GM19438 (cell line): ENCODE results near the gene FITM2.

ENCODE experiments used
- ATAC-seq: cut with Tn5 transposase; IDR thresholded peaks from one replicate; pipeline ENCODE4 v1.9.1; 2021; ENCODE audit warnings: low read depth; ENCODE audit not compliant: unreplicated experiment

FITM2 gene

GRCh38 chr20:44287272-44288097, 23.5 kb downstream of the FITM2 start:
- no peak for ATAC-seq

- ATAC-seq = no peak
These were observed 27.0 kb downstream of the FITM2 start for GRCh38 chr20:44284032-44284431.

GRCh38 chr20:44282192-44282591, 28.8 kb downstream of the FITM2 start:
- no peak for ATAC-seq

- ATAC-seq = no peak
These were observed 30.6 kb downstream of the FITM2 start for GRCh38 chr20:44280387-44280786.

GRCh38 chr20:44279228-44279627, 31.8 kb downstream of the FITM2 start:
- ATAC-seq = no peak

DNA sequence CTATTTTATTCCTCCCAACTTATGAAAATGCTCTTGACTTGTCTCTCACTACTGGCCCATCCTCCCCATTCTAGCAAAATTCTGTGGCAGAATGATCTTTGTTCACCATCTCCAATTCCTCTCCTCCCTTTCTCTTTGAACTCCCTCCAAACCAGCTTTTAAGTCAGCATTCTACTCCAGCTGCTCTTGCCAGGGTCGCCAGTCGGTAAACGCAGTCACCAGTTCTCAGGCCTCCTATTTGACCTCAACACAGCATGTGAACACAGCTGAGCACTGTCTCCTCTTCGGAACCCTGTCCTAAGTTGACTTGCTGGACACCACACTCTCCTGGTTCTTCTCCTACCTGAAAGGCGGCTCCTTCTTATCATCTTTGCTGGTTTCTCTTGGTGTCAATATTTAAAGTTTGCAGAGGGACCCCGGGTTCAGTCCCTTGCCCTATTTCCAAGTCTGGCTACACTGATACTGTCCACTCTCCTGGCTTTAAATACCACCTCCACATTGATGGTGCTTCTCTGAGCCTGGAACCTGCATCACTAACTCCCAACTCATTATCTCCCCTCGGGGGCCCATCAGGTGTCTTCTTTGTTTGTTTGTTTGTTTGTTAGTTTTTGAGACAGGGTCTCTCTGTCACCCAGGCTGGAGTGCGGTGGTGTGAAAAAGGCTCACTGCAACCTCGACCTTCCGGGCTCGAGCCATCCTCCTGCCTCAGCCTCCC, 36.5 kb downstream of the FITM2 start:
- no peak for ATAC-seq

GRCh38 chr20:44273231-44274215, 37.5 kb downstream of the FITM2 start:
- no peak for ATAC-seq

DNA sequence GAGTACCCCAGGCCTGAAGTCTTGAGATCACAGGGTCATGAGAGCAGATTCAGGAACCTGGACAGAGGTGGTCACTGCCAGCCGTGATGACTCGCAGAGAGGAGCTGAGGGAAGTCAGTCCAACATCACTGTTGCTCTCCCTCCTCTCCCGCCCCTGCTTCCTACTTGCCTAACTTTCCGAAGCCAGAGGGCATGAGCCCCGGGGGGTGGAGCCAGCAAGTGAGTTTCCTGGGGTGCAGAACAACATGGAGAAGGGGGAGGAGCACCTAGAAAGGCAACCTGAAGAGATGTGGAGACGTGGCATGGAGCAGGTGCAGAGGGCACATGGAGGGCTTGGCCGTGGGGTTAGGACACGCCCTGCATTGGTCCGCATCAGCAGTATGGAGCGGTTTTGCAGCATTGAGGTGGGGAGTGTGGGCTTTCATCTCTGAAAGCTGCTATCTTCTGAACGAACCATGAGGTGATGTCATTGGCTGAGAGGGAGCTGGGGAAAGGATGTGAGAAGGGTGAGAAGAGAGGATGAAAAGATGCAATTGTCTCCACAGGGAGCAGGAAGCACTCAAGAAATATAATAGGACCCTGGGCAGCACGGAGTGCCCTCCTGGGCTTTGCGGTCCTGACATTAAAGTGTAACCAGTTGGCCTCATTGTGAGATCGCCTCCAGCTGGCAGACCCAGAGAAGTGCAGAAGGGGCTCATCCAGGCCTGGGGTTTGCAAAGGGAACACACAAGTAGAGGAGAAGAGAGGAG, 38.9 kb downstream of the FITM2 start:
- no peak for ATAC-seq

GRCh38 chr20:44268802-44269201, 42.2 kb downstream of the FITM2 start:
- no peak for ATAC-seq

DNA sequence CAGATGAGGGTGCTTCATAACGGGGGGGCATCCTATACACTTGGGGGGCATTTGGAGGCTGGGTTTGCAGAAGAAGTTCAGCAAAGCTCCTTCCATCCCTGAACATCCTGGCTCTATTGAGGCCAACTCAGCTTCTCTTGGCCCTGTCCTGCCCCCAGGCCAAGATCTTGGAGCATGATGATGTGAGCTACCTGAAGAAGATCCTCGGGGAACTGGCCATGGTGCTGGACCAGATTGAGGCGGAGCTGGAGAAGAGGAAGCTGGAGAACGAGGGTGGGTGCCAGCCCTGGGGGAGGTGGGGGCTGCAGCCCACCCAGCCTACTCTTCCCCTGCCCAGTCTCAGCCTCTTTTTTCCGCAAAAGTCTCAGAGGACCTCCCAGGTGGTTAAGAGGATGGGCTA, 46.7 kb downstream of the FITM2 start:
- ATAC-seq = no peak

DNA sequence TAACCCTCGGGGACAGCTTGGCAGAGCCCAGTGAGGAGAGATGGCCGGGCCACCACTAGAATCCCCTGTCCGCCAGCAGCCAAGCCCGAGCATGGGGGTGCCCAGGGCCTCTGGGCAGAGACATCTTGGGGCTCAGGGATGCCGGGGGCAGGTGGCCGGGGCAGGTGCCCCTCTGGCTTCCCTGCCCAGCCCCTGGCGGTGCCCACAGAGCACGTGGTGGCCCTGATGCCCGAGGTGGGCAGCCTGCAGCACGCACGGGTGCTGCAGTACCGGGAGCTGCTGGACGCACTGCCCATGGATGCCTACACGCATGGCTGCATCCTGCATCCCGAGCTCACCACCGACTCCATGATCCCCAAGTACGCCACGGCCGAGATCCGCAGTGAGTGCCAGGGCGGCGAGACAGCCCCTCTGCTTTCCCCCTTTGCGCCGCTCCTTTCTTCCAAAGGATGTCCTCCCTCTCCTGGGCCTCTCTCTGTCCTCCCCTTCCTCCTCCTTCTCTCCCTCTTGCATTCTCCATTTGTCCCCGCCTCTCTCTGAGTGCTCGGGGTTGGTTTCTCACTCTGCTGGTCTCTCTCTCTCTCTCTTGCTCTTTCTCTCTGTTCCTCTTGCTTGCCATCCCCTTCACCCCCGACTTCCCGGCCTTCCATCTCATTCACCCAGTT, 52.6 kb downstream of the FITM2 start:
- ATAC-seq = no peak

DNA sequence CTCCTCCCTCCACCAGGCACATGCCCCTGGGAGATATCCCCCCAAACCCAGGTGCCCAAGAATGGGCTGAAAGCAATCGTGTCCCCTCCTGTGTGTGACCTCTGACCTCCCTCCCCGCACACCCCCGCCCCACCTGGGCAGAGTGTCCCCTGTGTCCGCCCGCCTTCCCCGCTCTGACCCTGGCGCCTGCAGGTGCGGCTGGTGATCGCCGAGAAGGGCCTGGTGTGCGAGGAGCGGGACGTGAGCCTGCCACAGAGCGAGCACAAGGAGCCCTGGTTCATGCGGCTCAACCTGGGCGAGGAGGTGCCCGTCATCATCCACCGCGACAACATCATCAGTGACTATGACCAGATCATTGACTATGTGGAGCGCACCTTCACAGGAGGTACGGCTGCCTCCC, 54.0 kb downstream of the FITM2 start:
- ATAC-seq = no peak

DNA sequence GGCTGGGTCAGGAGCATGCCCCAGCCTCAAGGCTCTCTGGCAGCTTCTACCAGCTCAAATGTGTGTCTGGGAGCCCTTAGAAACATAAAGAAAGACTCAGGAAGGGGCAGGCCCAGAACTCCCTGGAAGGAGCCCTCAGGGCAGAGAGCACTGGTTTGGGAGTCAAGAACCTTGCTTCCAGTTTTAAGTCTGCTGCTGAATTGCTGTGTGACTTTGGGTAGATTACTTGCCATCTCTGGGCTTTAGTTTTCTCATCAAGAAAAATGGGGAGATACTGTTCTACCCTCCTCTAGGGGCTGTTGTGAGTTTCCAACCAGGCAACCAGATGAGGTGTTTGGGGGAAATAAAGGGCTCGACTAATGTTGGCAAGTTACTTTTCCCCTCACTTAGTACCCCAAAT, 55.1 kb downstream of the FITM2 start:
- ATAC-seq = no peak

DNA sequence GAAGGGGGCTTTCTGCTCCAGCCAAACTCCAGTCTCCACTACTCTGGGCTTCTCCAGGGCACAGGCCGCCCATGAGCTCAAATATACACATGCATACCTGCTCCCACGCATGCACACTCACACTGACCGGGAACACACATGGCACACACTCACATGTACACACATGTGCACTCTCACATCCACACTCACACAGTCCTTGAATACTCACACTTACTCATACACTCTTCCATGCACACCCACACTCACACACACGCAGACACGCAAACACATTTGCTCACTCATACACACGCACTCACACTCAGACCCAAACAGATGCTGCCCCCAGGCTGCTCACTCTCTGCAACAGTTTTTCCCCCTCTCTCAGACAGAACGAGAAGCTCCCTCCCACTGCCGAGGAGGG, 56.9 kb downstream of the FITM2 start:
- ATAC-seq = no peak

DNA sequence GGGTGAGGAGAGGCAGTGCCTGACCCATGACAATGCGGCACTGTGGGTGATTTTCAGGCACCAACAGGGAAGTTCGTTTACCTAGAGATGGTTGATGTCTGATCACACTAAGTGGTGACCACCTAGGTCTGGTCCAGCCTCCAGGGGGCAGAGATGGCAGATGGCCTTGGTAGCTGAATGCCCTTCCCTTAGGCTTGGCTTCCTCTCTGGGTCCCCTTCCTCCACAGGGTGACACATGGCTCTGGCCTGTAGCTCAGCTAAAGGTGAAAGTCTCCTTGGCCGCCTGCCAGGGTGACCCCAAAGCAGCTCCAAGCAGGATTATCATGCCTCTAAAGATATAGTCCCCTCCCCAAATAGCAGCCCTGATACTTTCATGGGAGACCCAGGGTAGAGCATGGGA, 57.5 kb downstream of the FITM2 start:
- ATAC-seq = no peak
